ENCODE results near the gene ENKD1.

ENKD1 gene

GRCh38 chr16:67675579-67675935, 9.0 kb upstream of the ENKD1 start:
- in situ Hi-C loops (cut with HindIII; ENCODE audit: low sequenced_read_pairs), result no loop called here
- no peak for TF ChIP-seq CTCF (IDR thresholded peaks at IDR 0.05; ENCODE audit: low read depth, low read length, missing control alignments)
- no peak for DNase-seq (ENCODE audit: low read depth)
- no peak overlapping the region for H3K4me3 ChIP-seq (ENCODE audit: low read depth, low read length)

GRCh38 chr16:67674851-67675578, 8.5 kb upstream of the ENKD1 start:
- in situ Hi-C loops (cut with HindIII; ENCODE audit: low sequenced_read_pairs), result no loop called here
- TF ChIP-seq CTCF (IDR thresholded peaks at IDR 0.05; ENCODE audit: low read depth, low read length, missing control alignments), result no peak
- H3K4me3 ChIP-seq (ENCODE audit: low read depth, low read length), result no peak overlapping the region
- DNase-seq (ENCODE audit: low read depth), result no peak

GRCh38 chr16:67673712-67674580, 7.4 kb upstream of the ENKD1 start:
- TF ChIP-seq CTCF (IDR thresholded peaks at IDR 0.05; ENCODE audit: low read depth, low read length, missing control alignments), result no peak
- no peak overlapping the region for H3K4me3 ChIP-seq (ENCODE audit: low read depth, low read length)
- no peak for DNase-seq (ENCODE audit: low read depth)
- in situ Hi-C loops (cut with HindIII; ENCODE audit: low sequenced_read_pairs), result no loop called here

- in situ Hi-C loops (cut with HindIII; ENCODE audit: low sequenced_read_pairs), result no loop called here
- DNase-seq (ENCODE audit: low read depth), result peak; percentile 44
- TF ChIP-seq CTCF (IDR thresholded peaks at IDR 0.05; ENCODE audit: low read depth, low read length, missing control alignments), result peak; percentile 85
- H3K4me3 ChIP-seq (ENCODE audit: low read depth, low read length), result no peak overlapping the region
Measured at GRCh38 chr16:67672739-67673662, 6.5 kb upstream of the ENKD1 start.

- DNase-seq (ENCODE audit: low read depth), result no peak
- no peak overlapping the region for H3K4me3 ChIP-seq (ENCODE audit: low read depth, low read length)
- TF ChIP-seq CTCF (IDR thresholded peaks at IDR 0.05; ENCODE audit: low read depth, low read length, missing control alignments), result no peak
- in situ Hi-C loops (cut with HindIII; ENCODE audit: low sequenced_read_pairs), result no loop called here
Measured at GRCh38 chr16:67672306-67672705, 5.8 kb upstream of the ENKD1 start.

GRCh38 chr16:67669499-67670101, 3.0 kb upstream of the ENKD1 start:
- in situ Hi-C loops (cut with HindIII; ENCODE audit: low sequenced_read_pairs), result no loop called here
- no peak for TF ChIP-seq CTCF (IDR thresholded peaks at IDR 0.05; ENCODE audit: low read depth, low read length, missing control alignments)
- DNase-seq (ENCODE audit: low read depth), result no peak
- H3K4me3 ChIP-seq (ENCODE audit: low read depth, low read length), result no peak overlapping the region
